MM.1S (cell line): ENCODE data around the gene AUTS2.

Source experiments
- DNase-seq: peaks from one replicate; pipeline ENCODE4 v3.0.0-alpha.2; 2015
- H2AFZ ChIP-seq: fragments of 300-600 bp; sonication (generic); 2 replicates; pipeline ENCODE4 v1.6.0; 2016; ENCODE audit warnings: antibody characterized with exemption, low read length
- H3F3A ChIP-seq: fragments of 300-600 bp; sonication (generic); 2 replicates; pipeline ENCODE4 v1.6.1; 2016; ENCODE audit warnings: mild to moderate bottlenecking, antibody characterized with exemption, low read length, moderate library complexity, mixed read lengths; ENCODE audit not compliant: insufficient read depth
- H3K27ac ChIP-seq: fragments of 300-600 bp; sonication (generic); 2 replicates; pipeline ENCODE4 v1.5.1; 2016; ENCODE audit warnings: mild to moderate bottlenecking, low read length
- H3K27me3 ChIP-seq: fragments of 300-600 bp; sonication (generic); replicated peaks from 2 replicates; pipeline ENCODE4 v1.6.0; 2016; ENCODE audit warnings: low read length; ENCODE audit not compliant: insufficient read depth
- H3K36me3 ChIP-seq: fragments of 300-600 bp; sonication (generic); replicated peaks from 2 replicates; pipeline ENCODE4 v1.6.1; 2016; ENCODE audit warnings: mild to moderate bottlenecking, low read length, mixed read lengths; ENCODE audit not compliant: insufficient read depth
- H3K4me1 ChIP-seq: fragments of 300-600 bp; sonication (generic); 2 replicates; pipeline ENCODE4 v1.6.1; 2016; ENCODE audit warnings: low read length, mixed read lengths
- H3K4me2 ChIP-seq: fragments of 300-600 bp; sonication (generic); 2 replicates; pipeline ENCODE4 v1.6.0; 2016; ENCODE audit warnings: low read depth, low read length
- H3K4me3 ChIP-seq: fragments of 300-600 bp; sonication (generic); 2 replicates; pipeline ENCODE4 v1.5.1; 2016; ENCODE audit warnings: low read length, mixed read lengths
- H3K79me2 ChIP-seq: fragments of 300-600 bp; sonication (generic); 2 replicates; pipeline ENCODE4 v1.6.1; 2016; ENCODE audit warnings: mixed run types, low read length, mixed read lengths
- H3K9ac ChIP-seq: fragments of 300-600 bp; sonication (generic); 2 replicates; pipeline ENCODE4 v1.6.1; 2016; ENCODE audit warnings: low read length, mixed read lengths
- H3K9me2 ChIP-seq: fragments of 300-600 bp; sonication (generic); replicated peaks from 2 replicates; pipeline ENCODE4 v1.6.1; 2016; ENCODE audit warnings: mild to moderate bottlenecking, low read length, mixed read lengths; ENCODE audit not compliant: insufficient read depth
- H3K9me3 ChIP-seq: fragments of 300-600 bp; sonication (generic); replicated peaks from 2 replicates; pipeline ENCODE4 v1.6.1; 2016; ENCODE audit warnings: mild to moderate bottlenecking, low read length, mixed read lengths; ENCODE audit not compliant: insufficient read depth
- H4K20me1 ChIP-seq: fragments of 300-600 bp; sonication (generic); 2 replicates; pipeline ENCODE4 v1.6.1; 2016; ENCODE audit warnings: mild to moderate bottlenecking, low read length, moderate library complexity, mixed read lengths; ENCODE audit not compliant: insufficient read depth
- CTCF ChIP-seq: fragments of 300-600 bp; sonication (generic); IDR thresholded peaks from 2 replicates; pipeline ENCODE4 v1.5.1; 2016; ENCODE audit warnings: antibody characterized with exemption, low read length, mixed read lengths
- EZH2 ChIP-seq: fragments of 300-600 bp; sonication (generic); optimal IDR thresholded peaks from 2 replicates; pipeline ENCODE3; 2017; ENCODE audit warnings: low read depth, mild to moderate bottlenecking, antibody characterized with exemption, low read length, mixed read lengths
- EZH2phosphoT487 ChIP-seq: fragments of 300-600 bp; sonication (generic); IDR thresholded peaks from 2 replicates; pipeline ENCODE4 v1.6.1; 2018; ENCODE audit warnings: antibody characterized with exemption, low read length

Gene AUTS2

GRCh38 chr7:69600710-69601519 lies 2.6 kb downstream of the AUTS2 start:
- Histone ChIP-seq H3F3A (peaks cover 14% of the 10 kb centered on the region; the same call in 1 of the 2 replicates), H3K4me3 (no peak overlapping the region), H3K36me3 (no peaks in the 10 kb centered on the region), H3K4me1 (0 out of 2 replicates have a peak, but pooled peaks cover 3% of the 10 kb centered on the region), H2AFZ (no peak overlapping the region), H3K27me3 (no peaks in the 10 kb centered on the region; the same call in 1 of the 2 replicates), H3K9ac (no peak overlapping the region), H3K27ac (no peak overlapping the region), H4K20me1 (no peaks in the 10 kb centered on the region), H3K9me3 (no peaks in the 10 kb centered on the region), H3K79me2 (no peaks in the 10 kb centered on the region), H3K9me2 (no peaks in the 10 kb centered on the region), H3K4me2 (peak overlapping the region; percentile 94; the same call in 1 of the 2 replicates)
- no peak for TF ChIP-seq CTCF
- TF ChIP-seq EZH2phosphoT487 = no peak
- TF ChIP-seq EZH2 = no peak
- no peak for DNase-seq

- Histone ChIP-seq H3K9me2 (no peaks in the 10 kb centered on the region), H3K27ac (no peak overlapping the region), H3K9me3 (no peaks in the 10 kb centered on the region), H3K4me1 (0 out of 2 replicates have a peak, but pooled peaks cover 3% of the 10 kb centered on the region), H3K27me3 (no peaks in the 10 kb centered on the region; the same call in 1 of the 2 replicates), H4K20me1 (no peaks in the 10 kb centered on the region), H3K36me3 (no peaks in the 10 kb centered on the region), H3K4me3 (no peak overlapping the region), H3K79me2 (no peaks in the 10 kb centered on the region), H3F3A (peaks cover 6% of the 10 kb centered on the region; the same call in 1 of the 2 replicates), H2AFZ (no peak overlapping the region), H3K4me2 (no peak overlapping the region), H3K9ac (no peak overlapping the region)
- TF ChIP-seq CTCF (no peak), EZH2 (no peak), EZH2phosphoT487 (no peak)
- DNase-seq = no peak
Observed at GRCh38 chr7:69602522-69602921, 4.2 kb downstream of the AUTS2 start.

GRCh38 chr7:69603351-69603750 lies 5.1 kb downstream of the AUTS2 start:
- H3K4me1 ChIP-seq = 0 out of 2 replicates have a peak, but pooled peaks cover 3% of the 10 kb centered on the region
- H3K79me2 ChIP-seq = no peaks in the 10 kb centered on the region
- no peaks in the 10 kb centered on the region for H4K20me1 ChIP-seq
- no peaks in the 10 kb centered on the region; the same call in 1 of the 2 replicates for H3K27me3 ChIP-seq
- no peak for TF ChIP-seq EZH2
- no peak overlapping the region for H3K4me2 ChIP-seq
- no peak overlapping the region for H3K9ac ChIP-seq
- H3K4me3 ChIP-seq = no peak overlapping the region
- no peak overlapping the region for H2AFZ ChIP-seq
- H3K9me3 ChIP-seq = no peaks in the 10 kb centered on the region
- no peak overlapping the region for H3K27ac ChIP-seq
- H3F3A ChIP-seq = peaks cover 4% of the 10 kb centered on the region; the same call in 1 of the 2 replicates
- H3K9me2 ChIP-seq = no peaks in the 10 kb centered on the region
- H3K36me3 ChIP-seq = no peaks in the 10 kb centered on the region
- no peak for DNase-seq
